ENCODE results near the gene AADACL2.
"Not testable (repeated sequence)": the region's sequence is repeated elsewhere in the genome, so short reads cannot be mapped to it uniquely, and the experiment has no call there.

Gene AADACL2

DNA sequence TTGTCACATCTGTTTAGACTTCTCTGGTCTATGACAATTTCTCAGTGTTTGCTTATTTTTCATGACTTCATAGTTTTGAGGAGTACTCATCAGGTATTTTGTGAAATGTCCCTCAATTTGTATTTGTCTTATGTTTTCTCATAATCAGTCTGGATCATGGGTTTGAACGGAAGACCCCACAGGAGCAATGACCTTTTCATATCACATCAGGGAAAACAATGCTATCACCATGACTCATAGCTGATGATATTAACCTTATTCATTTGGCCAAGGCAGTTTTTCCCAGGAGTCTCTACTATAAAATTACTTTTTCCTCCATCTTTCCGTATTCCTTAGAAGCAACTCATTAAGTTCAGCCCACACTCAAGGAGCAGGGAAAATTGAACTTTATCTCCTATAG lies 32.7 kb downstream of the AADACL2 start:
- no peak for DNase-seq (ENCODE audit: low read depth)

DNA sequence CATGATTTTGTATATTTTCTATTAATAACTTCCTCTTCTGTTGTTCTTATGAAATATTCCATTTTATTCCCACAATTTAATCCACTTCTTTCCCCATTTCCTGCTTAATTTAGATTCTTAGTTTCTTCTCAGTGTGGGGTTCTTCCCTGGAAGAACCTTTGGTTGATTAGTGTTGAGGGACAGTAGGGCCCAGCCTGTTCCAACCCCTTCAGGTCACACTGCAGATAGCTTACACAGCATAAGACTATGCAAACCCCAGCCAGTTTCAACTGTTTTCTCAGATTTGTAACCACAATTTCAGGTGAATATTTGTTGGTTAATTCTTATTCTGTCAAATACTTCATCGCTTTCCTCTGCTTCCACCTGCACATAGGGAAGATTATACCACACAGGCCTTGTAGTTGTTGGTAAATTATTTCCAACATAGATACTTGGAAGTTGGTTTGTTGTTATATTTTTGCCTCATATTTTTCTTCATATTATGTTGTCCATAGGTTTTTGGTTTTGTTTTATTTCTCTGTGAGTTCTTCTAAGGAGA lies 34.7 kb downstream of the AADACL2 start:
- no peak for DNase-seq (ENCODE audit: low read depth)

DNA sequence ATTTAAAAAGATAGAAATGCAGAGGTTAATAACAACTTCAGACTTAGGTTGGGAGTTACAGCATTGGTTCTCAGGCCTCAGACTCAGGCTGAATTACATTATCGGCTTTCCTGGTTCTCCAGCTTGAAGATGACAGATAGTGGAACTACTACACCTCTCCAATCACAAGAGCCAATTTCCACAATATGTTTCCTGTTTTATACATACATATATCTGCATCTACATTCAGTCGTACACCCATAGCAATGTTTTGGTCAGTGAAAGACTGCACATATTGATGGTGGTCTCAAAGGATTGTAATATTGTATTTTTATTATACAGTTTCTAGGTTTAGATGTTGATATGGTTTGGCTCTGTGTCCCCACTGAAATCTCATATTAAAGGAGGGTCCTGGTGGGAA lies 35.4 kb downstream of the AADACL2 start:
- no peak for DNase-seq (ENCODE audit: low read depth)

DNA sequence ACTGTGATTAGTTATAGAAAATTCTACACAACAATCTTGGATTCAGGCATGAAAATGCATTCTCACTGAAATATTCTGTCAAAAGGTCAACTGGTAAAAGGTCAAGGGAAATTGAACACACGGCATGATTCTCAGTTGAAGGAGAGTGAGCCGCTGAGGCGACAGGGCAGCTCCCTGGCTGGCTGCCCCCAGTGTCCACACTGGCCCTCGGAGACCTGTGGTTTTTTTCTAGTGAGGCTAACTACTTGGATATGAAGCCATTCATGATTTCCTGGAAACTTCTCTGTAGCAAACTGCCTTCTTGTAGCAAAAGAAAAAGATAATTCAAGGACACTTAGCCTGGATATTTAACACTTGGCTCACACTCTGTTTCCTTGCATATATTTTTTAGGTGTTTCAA lies 37.2 kb downstream of the AADACL2 start:
- DNase-seq (ENCODE audit: low read depth), result peak; percentile 75

DNA sequence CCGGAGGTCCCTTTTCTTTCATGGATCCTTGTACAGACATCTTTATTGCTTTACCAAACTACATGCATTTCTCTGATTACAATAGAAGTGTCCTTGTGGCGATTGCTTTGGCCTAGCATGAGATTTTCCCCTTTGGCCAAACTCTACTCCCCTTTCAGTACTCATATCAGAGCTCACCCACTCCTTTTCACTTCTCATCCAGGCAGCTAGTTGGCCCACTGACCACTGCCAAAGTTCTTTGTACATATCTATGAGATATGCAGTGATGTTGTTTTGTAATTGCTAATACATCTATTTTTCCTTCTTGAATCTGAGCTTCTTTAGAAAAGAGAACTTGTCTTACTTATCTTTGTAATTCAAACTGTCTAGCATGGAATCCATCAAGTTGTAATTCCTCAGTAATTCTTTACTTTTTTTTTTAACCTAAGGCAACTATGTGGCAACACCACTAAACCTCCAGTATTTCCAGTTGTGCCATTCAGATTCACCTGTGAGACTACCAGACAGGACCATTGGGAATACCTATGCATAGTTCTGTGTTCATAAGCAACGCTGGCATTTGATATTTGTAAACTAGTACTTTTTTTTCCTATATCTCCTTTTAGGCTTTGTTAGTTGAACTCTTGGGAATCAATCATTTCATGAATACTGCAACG lies 39.2 kb downstream of the AADACL2 start:
- DNase-seq (ENCODE audit: low read depth), result no peak

DNA sequence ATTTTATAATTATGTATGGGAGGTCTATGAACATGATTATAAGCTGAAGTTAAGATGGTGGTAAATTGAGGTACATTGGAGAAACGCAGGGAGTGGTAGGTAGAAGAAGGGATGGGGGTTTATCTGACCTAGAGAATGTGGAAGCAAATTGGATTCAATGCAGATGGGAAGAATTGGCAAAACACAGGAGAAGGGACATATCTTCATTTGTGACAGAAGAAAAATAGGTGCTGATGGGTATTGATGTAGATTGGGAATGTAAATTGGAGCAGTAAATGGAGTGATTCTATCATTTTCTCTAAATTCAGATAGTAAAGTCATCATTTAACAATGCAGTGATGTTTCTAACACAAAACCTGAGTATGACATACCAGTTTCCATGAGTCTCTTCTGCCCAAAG lies 40.5 kb downstream of the AADACL2 start:
- DNase-seq (ENCODE audit: low read depth), result no peak

DNA sequence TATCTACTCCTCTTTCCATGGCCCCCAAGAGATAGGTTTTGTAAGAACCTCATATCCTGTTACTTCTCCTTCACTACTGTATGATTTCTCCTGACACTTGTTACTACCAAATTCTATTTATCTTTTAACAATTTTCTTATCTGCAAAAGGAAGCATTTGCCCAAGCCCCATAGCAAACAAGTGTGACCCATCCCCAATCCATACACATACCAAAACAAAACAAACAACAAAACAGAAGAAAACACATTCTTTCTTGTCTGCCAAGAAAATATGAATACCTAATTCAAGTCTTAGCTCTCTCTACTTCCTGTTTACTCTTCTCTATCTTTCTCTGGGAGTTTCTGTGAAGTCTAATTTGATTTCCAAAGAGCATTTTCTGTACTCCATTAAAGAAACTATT lies 41.2 kb downstream of the AADACL2 start:
- DNase-seq (ENCODE audit: low read depth), result no peak

DNA sequence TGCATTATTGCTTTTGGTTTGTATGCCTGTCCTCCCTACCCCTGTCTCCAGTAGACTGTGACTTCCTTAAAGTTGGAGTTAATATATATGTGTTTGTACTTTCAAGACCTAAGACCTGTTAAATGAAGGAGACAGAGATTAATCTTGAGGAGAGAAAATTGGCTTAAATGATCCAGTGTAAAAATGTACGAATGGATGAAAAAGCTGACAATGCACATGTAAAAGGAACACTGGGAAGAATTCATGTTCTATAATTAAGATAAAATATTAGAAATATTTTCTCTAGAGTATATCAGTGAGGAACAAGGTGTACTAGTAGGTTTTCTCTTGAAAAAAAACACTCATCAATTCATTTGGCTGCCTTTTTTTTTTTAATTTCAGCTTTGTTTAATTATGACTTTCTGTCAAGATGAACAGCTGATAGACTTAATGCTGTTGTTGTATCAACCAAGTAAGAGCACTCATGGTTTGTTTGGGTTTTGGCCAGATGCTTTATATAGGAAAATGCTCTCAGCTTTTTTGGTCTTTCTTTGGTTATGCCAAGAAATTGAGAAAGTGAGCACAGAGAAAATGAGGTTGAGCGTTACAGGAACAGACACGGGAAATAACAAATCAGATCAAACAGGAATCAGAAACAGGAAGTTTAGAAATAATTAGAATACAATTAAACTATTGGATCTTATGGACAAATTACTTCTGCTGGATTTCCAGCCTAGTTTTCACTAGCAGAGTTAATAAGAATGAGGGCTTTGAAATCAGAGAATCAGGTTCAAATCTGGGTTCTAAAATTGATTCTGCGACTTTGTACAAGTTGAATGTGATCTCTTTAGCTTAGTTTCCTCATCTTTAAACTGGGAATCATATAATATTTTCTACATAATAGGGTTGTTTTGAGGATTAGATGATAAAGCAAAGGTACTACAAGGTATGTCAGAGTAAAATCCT lies 41.9 kb downstream of the AADACL2 start:
- no peak for DNase-seq (ENCODE audit: low read depth)

DNA sequence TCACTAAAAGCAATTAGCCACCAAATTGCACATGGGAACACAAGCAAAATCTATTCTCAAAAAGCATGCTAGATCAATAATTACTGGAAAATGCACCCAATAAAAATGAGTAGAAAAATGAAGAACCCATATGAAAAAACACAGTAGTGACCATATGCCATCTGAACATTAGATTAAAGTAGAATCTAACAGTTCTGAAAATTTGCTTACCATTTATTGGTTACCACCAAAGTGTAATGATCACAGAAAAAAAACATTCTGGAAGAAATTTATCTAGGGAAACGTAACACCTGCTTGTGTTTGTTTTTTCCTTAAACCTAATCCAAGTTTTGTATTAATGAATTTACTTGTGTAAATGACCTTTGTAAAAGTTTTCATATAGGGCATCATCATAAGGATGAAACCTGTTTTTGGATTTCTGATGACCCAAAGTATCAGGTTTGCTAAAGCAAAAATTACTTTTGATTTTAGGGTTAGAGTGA lies 42.6 kb downstream of the AADACL2 start:
- no peak for DNase-seq (ENCODE audit: low read depth)

DNA sequence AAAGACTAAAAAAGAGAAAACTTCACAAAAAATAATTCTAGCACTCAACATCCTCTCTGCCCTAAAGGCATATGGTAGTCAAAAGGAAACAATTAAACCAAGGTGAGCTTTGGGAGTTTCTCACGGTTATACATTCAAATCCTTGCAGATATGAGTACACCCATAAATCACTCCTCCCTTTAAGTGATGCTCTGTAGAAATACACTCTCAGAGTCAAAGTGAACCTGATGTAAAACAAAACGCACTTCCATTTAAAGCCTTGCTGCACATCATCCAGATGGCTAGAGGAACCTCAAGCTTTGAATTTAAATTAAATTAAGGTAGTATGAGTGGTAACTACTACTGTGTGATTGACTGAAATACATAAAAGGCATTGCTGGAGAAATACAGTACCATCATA lies 44.2 kb downstream of the AADACL2 start:
- DNase-seq (ENCODE audit: low read depth), result no peak

DNA sequence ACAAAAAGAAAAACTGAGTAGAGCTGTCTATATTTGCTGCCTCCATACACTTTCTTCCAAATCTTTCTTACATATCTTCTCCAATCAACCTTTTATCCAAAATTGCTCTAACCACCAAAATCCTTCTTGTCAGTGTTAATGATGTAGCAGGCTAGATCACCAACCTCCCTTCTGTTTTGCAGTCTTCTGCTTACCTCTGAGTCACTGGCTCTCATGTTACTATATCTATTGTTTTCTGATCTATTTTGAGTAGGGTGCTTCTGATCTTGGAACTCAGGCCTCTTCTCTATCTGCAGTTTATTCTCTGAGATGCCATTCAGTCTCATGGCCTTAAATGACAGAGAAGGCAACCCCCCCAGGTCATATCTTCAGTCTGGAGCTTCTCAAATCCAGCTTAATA lies 53.9 kb downstream of the AADACL2 start:
- no peak for DNase-seq (ENCODE audit: low read depth)

DNA sequence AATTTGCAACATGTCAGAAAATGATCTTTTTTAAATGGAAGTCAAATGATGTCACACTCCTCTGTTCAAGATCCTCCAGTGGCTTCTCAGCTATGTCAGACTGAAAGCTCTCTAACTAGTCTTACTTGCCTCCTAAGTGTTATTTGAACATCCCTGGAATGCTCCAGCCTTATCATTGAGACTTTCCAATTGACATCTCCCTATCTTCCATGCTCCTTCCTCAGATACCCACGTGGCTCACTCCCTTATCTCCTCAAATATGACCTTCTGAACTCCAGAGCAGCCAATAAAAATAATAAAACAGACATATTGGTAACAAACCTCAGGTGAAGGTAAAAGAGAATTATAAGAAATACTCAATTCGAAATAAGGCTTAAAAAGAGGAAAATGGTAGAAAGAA lies 54.7 kb downstream of the AADACL2 start:
- no peak for DNase-seq (ENCODE audit: low read depth)

DNA sequence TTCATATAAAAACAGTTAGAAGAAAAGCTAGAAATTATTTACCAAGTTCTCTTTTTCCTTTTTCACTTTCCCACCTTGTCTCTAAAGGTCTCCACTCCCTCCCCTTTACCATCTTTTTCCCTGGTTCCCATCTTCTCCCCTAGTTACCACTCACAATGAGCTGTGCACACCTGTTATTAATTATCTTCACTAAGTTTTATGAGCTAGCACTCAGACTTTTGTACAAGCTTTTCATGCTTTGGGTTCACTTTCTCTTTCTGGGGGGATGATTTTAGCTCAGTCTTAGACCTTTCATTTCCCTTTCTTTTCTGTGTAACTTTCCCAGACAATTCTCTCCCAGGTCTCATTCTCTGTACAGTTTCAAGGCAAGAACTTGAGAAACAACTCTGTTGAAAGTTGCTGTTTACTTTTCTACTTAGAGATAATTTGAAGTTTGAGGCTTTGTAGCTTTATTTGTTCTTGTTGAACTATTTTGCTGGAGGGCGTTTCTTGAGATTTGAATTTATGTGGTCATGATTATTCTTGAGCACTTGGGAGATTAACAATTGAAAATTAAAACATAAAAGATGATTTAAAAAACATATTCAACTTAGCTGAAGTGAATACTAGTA lies 56.2 kb downstream of the AADACL2 start:
- no peak for DNase-seq (ENCODE audit: low read depth)

DNA sequence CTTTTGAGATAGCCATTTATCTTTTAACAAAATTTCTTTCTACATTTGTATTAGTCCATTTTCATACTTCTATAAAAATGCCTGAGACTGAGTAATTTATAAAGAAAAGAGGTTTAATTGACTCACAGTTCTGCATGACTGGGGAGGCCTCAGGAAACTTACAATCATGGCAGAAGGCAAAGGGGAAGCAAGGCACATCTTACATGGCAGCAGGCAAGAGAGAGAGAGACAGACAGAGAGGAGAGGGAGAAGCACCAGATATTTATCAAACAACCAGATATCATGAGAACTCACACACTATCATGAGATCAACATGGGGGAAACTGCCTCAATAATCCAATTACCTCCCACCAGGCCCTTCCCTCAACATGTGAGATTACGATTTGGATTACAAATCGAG lies 57.0 kb downstream of the AADACL2 start:
- not testable (repeated sequence) for DNase-seq (ENCODE audit: low read depth)

DNA sequence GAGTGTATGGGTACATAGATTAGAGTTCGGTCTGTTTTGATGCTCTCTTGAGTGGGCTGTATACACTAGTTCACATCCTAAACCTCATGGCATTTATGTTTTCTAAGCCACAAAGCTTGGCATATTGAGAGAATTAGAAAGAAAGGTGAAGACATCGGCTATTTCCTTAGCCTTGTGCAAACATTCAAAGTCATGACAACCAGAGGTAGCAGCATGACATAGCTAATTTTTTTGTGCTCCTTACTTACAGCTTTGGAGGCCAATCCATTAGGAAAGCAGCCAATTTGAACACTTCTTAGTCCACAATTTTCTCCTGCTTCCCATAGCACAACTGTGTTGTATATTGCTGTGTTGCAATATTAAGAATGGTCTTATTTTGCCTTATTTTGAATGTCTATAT lies 58.7 kb downstream of the AADACL2 start:
- DNase-seq (ENCODE audit: low read depth), result no peak

DNA sequence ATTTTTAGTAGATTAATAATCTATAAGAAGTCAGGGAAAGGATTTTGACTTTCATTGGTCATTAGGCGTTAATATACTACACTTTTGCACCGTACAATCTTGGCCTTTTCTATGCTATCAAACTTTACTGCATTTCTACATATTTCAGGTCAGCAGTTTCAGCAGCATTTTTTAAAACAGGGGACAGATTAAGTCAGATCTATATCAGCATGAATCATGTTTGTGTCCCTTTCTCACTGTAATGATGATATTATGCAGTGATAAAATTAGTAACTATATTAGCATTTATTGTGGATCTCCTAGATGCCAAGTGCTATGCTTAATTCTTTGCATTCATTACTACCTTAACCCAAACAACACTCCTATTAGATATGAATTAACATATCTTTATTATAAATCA lies 59.9 kb downstream of the AADACL2 start:
- DNase-seq (ENCODE audit: low read depth), result no peak

DNA sequence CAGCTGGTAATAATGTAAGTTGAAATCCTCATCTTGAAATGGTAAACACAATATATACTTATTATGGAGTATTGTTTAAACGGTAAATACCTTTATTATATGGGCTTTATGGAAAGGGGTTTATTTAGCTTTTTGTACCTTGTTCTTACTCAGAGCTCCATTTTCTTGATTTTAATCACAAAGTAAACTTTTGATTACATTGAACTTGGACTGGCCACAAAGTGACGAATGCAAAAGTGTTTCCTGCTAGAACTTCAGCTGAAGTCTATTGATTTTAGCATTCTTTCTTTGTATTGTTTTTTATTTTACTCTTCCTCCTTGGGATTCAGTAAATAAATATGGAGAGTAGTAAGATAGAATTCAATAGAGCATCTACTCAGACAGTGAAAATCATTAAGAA lies 60.4 kb downstream of the AADACL2 start:
- DNase-seq (ENCODE audit: low read depth), result no peak

DNA sequence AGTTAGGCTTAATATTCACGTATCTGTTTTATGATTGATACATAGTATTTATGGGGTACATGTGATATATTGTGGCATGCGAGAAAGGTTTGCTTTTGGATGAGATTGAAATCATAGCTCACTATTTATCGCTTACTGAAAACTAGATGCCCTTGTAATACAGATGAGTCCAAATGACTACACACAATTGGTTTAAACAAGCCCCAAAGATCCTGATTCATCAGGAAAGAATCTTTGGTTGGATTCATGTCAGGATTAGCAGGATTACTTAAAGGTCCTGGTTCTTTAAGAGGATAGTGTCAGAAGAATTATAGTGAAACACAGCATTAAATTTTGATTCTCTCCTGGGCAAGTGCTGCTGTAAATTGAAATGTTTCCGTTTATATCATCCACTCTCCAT lies 61.5 kb downstream of the AADACL2 start:
- peak; percentile 74 for DNase-seq (ENCODE audit: low read depth)

DNA sequence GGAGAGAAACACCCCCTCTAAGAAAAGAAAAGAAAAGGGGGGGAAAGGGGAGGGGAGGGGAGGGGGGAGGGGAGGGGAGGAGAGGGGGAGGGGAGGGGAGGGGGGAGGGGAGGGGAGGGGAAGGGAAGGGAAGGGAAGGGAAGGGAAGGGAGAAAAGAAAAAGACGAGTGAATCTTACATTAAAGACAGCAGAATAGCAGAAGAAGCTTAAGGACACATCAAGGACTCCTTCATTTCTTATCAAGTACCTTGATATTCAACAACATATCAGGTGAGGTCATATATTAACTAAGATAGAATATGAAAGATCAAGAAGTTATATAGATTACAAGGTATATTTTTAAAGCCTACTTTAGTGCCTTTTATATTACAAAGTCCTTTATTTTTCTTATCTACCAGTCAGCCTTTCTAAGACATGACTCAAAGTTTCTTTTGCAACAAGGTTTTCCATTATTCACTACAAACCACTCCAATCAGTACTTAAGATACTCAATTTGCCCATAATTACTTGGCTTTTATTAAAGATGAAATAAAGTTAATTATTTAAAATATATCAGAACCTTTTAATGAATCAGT lies 62.5 kb downstream of the AADACL2 start:
- no peak for DNase-seq (ENCODE audit: low read depth)

DNA sequence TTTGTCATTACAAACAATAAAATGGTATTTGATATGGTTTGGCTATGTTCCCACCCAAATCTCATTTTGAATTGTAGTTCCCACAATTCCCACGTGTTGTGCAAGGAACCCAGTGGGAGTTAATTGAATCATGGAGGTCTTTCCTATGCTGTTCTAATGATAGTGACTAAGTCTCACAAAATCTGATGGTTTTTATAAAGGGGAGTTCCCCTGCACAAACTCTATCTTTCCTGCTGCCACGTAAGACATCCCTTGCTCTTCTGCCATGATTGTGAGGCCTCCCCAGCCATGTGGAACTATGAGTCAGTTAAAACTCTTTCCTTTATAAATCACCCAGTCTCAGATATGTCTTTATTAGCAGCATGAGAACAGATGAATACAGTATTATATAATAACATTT lies 64.7 kb downstream of the AADACL2 start:
- DNase-seq (ENCODE audit: low read depth), result no peak

DNA sequence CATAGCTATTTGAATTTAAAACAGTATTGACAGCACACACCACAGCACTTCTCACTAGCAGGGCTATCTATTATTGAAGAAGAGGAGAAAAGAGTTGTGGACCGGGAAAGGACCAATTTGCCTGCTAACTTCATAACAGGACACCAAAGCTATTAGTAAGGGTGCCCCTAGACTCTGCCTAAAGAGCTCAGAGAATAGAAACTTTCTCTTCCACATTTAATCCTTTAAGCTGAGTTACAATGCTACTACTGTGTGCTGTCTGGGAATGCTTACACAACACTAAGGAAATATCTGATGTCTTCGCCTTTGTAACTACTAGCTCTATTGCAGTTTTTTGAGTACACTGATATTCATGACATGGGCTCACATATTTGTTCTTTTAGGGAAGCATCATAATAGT lies 66.7 kb downstream of the AADACL2 start:
- DNase-seq (ENCODE audit: low read depth), result no peak

DNA sequence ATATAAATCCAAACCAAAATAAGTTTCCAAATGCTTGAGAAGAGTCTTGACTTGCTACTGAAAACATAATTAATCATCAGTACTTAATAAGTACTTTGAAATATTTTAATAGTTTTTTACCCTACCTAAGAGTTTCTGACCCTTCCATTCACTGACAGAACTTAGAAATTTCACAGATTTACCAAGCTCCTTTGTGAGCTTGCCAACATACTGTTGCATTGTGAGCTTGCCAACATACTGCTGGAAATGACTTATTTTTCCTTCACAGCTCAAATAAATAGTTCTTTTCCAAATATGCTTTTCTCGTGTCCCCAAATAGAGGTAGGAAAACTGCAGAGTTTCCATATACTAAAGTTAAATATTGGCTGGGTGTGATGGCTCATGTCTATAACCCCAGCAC lies 70.5 kb downstream of the AADACL2 start:
- DNase-seq (ENCODE audit: low read depth), result no peak

Measured in stromal cell of bone marrow (primary cell).